ENCODE results near the gene TOMM20L.

The TOMM20L gene

GRCh38 chr14:58427281-58428117, 31.8 kb downstream of the TOMM20L start, which contains the start of the genes KIAA0586 and TIMM9:
TSS of gene KIAA0586 (plus strand) at chr14:58427719. CDS start at chr14:58428265, 546 bp downstream.
TSS of gene TIMM9 (minus strand) at chr14:58427531. CDS start at chr14:58411945, 15,586 bp downstream.
- DNase-seq = peak; percentile 98

DNA sequence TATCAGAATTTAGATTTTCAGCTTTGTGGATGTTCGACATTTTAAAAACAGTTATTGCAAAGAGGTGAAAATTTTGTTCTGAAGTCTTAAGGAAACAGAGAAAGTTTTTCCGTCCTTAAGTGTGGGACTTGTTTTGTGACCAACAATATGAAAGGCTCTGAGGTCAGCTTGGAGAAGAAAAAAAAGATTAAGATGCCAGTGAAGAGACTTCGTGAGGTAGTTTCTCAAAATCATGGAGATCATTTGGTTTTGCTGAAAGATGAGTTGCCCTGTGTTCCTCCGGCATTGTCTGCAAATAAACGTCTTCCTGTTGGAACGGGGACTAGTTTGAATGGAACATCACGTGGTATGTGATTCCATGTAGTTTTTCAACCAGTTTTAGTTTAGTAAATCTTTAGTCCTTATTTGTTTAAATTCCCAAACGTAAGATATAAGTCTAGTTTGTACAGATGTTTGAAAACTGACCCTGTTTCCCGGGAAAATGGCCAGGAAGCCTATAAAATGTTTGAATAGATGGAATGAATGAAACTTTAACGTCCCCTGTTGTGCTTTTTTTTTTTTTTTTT, 32.5 kb downstream of the TOMM20L start:
- DNase-seq = peak; percentile 56

DNA sequence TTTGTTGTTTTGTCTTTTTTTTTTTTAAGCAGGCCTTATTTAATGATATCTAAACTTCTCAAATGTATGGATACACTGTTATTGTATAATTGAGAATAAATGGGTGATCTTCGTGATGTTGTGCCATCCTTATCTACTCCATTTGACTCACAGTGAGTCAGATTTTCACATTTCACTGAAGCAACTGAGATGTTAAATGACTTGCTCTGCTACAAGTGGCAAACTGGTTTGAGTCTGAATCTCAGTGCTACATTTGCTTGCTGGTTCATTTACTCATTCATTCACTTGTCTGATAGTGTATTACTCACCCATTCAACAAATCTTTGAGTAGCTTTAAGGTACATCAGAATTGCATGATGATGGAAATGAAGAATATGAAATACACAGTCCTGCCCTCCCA, 34.4 kb downstream of the TOMM20L start:
- no peak for DNase-seq

DNA sequence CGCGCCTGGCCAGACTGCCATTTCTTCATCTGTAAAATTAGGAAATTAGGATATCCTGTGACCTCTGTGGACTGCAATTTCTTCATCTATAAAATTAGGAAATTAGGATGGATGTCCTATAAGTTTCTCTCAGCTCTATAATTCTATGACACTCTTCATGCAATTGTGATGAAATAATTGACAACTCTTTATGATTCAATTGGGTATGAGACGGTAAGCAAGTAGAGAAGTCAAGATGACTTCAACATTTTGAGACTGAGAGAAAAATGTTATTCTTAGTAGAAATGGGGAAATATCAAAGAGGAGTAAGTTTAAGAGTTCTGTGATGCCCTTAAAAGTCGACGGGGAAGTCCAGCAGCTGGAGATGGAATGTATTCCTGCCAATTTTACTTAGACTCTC, 43.7 kb downstream of the TOMM20L start:
- DNase-seq = no peak

- no peak for DNase-seq
These were observed 48.9 kb downstream of the TOMM20L start for GRCh38 chr14:58444627-58445026.

DNA sequence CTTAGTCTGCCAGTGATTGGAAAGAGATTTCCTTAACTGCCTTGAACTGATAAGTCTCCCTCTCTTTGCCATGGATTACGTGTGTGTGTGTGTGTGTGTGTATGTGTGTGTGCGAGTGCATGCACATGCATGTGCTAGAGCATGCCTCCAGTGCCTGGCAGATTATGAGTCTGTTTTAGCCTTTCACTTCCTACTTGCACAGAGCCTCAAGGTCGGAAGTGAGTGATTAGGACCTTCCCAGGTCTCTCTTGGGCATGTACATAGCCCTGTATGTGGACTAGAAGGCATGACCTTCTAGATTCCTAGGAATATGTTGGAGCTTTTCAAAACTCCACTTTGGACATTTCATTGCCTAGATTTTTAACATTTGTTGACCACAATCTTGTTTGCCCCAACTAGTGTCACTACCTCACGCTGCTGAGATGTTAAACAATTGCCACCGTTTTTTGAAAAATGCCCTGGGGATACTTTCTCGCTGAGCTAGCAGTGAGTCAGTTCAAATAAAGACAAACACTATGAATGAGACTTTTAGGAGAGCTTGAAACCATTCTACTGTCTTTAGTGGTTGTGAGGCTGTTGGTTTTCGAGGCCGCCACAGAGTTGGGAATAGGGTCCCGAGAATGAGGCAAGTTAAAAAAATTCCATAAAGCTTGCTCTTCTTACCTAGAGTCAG, 60.0 kb downstream of the TOMM20L start:
- no peak for DNase-seq

Measured in NCI-H2029 treated with DMSO at 0.1 percent for 48 hours (cell line).